Measurements from ENCODE around the gene C10orf143. TPM values are rescaled to one million over a fixed set of nuclear protein-coding genes. Genes with fewer than 3 reads are reported as not detected.

Gene C10orf143
- polyA plus RNA-seq, 2 of the 4 experiments (the other 2 are of a cell fraction), result 1.2 to 1.6 TPM

DNA sequence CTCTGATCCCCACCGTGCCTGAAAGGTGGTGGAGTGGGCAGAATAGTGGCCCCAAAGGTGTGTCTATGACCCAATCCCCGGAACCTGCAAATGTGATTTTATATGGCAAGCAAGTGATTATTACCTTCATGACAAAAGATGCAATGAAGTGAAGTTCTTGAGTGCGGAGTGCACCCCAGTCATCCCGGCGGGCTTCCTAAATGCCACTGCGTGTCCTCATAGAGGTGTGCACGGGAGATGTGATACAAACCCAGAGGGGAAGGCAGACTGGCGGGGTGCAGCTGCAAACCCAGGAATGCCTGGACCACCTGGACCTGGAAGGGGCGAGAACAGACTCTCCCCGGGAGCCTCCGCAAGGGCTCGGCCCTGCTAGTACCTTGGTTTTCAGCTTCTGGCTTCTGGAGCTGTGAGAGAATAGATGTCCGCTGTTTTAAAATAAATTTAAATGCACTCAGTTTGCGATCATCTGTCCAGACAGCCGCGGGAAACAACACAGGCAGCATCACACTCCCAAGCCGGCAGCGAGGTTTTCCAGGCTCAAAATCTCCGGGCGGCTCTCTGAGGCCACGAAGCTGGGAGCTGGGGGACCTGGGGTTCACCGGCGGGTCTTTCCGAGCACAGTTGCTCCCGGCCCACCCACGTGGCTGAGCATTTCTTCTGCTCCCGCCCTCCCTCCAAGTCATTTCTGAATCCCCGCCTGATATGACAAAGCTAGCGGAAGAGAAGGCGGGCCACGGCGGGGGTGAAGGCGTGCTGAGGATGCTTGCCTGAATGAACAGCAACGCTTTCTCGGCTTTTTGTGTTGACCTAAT, 96.2 kb downstream of the C10orf143 start (continued):
- no peak for TF ChIP-seq POLR2A (IDR thresholded peaks at IDR 0.05; ENCODE audit: low read length)

Other genes with a start within 250 kb of the C10orf143 start
- 0.04 TPM in 1 of 2 replicates, not detected in the other for gene EBF3, start 146.6 kb downstream of the C10orf143 start, polyA plus RNA-seq (2011; rRNA removed)
- 0.07 to 0.17 TPM (median 0.12 TPM) in 3 replicates for gene EBF3, start 146.6 kb downstream of the C10orf143 start, polyA plus RNA-seq (2017; fragmentation: RNase III; extraction: RNeasy Plus Mini Kit Qiagen cat#74134 plus additional on column Dnase treatment)
- gene GLRX3, start 25.6 kb upstream of the C10orf143 start, polyA plus RNA-seq (2011; rRNA removed), result 185 and 219 TPM in 2 replicates
- 139 to 167 TPM (median 153 TPM) in 3 replicates for gene GLRX3, start 25.6 kb upstream of the C10orf143 start, polyA plus RNA-seq (2017; fragmentation: RNase III; extraction: RNeasy Plus Mini Kit Qiagen cat#74134 plus additional on column Dnase treatment)